Body of pancreas (tissue), 4 donors: ENCODE results near the gene PHACTR3.

Source experiments
- CTCF ChIP-seq, 7 experiments: fragments of 450-650 bp in 4 of 7; fragments of 200-600 bp in 3 of 7; sonication (generic) in 3 of 7; IDR thresholded peaks; one replicate each; pipeline ENCODE4 v1.5.1; 2016 to 2019; ENCODE audit warnings: antibody characterized with exemption in 7 of 7
- POLR2A ChIP-seq, 3 donors: fragments of 450-650 bp; IDR thresholded peaks; one replicate each; pipeline ENCODE4 v1.6.1; 2016; ENCODE audit warnings: antibody characterized with exemption in 3 of 3, mild to moderate bottlenecking in 2 of 3

DNA sequence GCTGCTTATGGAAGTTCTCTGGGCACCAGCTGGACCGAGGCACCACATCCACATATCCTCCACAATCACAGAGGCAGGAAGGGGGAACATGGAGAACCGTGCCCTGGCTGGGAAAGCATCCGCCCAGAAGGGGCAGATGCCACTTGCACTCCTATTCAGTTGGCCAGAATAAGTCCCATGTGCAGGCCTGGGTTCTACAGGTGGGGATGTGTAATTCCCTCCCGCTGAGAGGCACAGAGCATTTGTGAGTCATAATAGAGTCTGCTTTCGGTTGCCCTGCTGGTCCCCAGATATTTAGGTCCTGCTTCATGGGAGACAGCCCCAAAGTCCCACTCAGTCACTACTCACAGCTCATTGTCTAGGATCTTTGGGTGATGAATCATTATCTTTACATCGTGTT is 104.0 kb downstream of the PHACTR3 start:
- no peak for TF ChIP-seq CTCF (IDR thresholded peaks at IDR 0.05)
- TF ChIP-seq POLR2A (IDR thresholded peaks at IDR 0.05) = no peak
